ENCODE data around the gene ACSS3. TPM values are rescaled to one million over a fixed set of nuclear protein-coding genes. Genes with fewer than 3 reads are reported as not detected.

ACSS3 gene
- total RNA-seq, 2 experiments from 2014 or later, result not detected

DNA sequence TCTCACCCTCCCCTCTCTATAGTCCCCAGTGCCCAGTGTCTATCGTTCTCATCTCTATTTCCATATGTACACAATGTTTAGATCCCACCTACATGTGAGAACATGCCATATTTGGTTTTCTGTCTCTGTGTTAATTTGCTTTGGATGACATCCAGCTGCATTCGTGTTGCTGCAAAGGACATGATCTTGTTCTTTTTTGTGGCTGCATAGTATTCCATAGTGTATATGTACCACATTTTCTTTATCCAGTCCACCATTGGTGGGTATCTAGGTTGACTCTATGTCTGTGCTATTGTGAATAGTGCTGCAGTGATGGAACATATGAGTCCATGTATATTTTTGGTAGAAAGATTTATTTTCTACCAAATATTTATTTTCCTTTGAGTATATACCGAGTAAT is 45.7 kb downstream of the ACSS3 start:
- H3K9me3 Mint-ChIP-seq, result no peaks in the 10 kb centered on the region
- no peak for DNase-seq
- H3K36me3 Mint-ChIP-seq (ENCODE audit: low read depth), result no peaks in the 10 kb centered on the region
- no peak overlapping the region for H3K27ac Mint-ChIP-seq
- no peaks in the 10 kb centered on the region for H3K27me3 Mint-ChIP-seq
- no peak overlapping the region for H3K4me3 Mint-ChIP-seq
- H3K4me1 Mint-ChIP-seq, result no peaks in the 10 kb centered on the region
- ChIA-PET POLR2A (no interaction called here), CTCF (no interaction called here)

- no peaks in the 10 kb centered on the region for H3K27me3 Mint-ChIP-seq
- H3K27ac Mint-ChIP-seq, result no peak overlapping the region
- no peaks in the 10 kb centered on the region for H3K36me3 Mint-ChIP-seq (ENCODE audit: low read depth)
- no peak overlapping the region for H3K4me3 Mint-ChIP-seq
- ChIA-PET CTCF (no interaction called here), POLR2A (no interaction called here)
- no peaks in the 10 kb centered on the region for H3K4me1 Mint-ChIP-seq
- DNase-seq, result no peak
- H3K9me3 Mint-ChIP-seq, result no peaks in the 10 kb centered on the region
Observed at GRCh38 chr12:81125691-81126090, 47.8 kb downstream of the ACSS3 start.

DNA sequence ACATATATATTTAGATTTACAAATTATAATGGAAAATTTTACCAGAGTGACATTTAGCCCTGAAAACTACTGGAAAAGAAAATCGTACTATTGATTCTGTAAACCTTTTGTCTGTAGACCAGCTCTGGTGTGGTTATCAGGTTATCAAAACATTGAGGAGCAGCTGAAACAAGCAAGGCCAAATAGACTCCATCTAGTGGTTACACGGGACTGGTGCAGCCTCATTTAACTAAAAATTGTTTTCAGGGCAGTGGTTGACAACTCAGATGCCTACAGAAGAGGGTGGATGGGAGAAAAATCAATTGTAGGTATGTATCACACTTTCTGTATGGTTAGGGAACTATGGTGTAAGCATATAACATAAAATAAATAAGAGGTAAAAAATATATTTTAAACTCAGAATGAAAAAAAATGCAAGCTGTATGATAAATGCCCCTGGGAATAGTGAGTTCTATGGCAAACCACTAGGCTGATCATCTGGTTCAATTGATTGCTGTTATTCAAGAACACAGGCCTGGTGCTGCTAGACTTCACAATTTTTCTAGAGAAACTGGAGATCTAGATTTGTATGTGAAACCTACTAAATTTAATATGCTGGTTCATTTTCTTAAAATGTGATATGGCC is 51.2 kb downstream of the ACSS3 start:
- DNase-seq, result peak; percentile 13
- no peaks in the 10 kb centered on the region for H3K9me3 Mint-ChIP-seq
- H3K4me1 Mint-ChIP-seq, result no peaks in the 10 kb centered on the region
- POLR2A ChIA-PET, result no interaction called here
- no peaks in the 10 kb centered on the region for H3K36me3 Mint-ChIP-seq (ENCODE audit: low read depth)
- no peaks in the 10 kb centered on the region for H3K27me3 Mint-ChIP-seq
- no peak overlapping the region for H3K4me3 Mint-ChIP-seq
- CTCF ChIA-PET, result no interaction called here
- no peak overlapping the region for H3K27ac Mint-ChIP-seq

GRCh38 chr12:81136519-81136918 is 58.6 kb downstream of the ACSS3 start:
- DNase-seq, result no peak
- no peak overlapping the region for H3K4me3 Mint-ChIP-seq
- ChIA-PET CTCF (no interaction called here), POLR2A (no interaction called here)
- H3K9me3 Mint-ChIP-seq, result no peaks in the 10 kb centered on the region
- no peak overlapping the region for H3K27ac Mint-ChIP-seq
- no peaks in the 10 kb centered on the region for H3K27me3 Mint-ChIP-seq
- no peaks in the 10 kb centered on the region for H3K4me1 Mint-ChIP-seq
- H3K36me3 Mint-ChIP-seq (ENCODE audit: low read depth), result no peaks in the 10 kb centered on the region

DNA sequence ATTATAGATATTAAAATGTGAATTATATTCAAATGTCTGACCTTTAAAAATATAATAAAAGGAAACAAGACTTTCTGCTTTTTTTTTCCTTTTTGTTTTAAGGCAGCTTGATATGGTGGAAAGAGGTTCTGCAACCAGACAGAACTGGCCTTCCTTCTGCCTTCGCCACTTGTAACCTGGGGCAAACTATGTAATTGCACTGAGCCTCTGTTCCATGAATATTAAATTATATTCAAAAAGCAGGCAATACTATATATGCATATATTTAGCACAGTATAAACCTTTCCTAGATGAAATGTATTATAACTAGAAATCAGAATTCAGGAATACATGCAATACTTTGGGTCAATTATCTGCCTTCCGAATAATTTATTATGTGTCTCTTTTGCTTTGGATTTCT is 59.9 kb downstream of the ACSS3 start:
- ChIA-PET CTCF (no interaction called here), POLR2A (no interaction called here)
- no peaks in the 10 kb centered on the region for H3K27me3 Mint-ChIP-seq
- no peak for DNase-seq
- no peak overlapping the region for H3K27ac Mint-ChIP-seq
- no peak overlapping the region for H3K4me3 Mint-ChIP-seq
- H3K9me3 Mint-ChIP-seq, result no peaks in the 10 kb centered on the region
- no peaks in the 10 kb centered on the region for H3K4me1 Mint-ChIP-seq
- no peaks in the 10 kb centered on the region for H3K36me3 Mint-ChIP-seq (ENCODE audit: low read depth)

- DNase-seq, result no peak
- Mint-ChIP-seq H3K36me3 (ENCODE audit: low read depth) (no peaks in the 10 kb centered on the region), H3K27ac (no peak overlapping the region), H3K27me3 (no peaks in the 10 kb centered on the region), H3K4me1 (no peaks in the 10 kb centered on the region), H3K4me3 (no peak overlapping the region), H3K9me3 (no peaks in the 10 kb centered on the region)
- CTCF ChIA-PET, result no interaction called here
- POLR2A ChIA-PET, result no interaction called here
Observed at GRCh38 chr12:81141217-81141616, 63.3 kb downstream of the ACSS3 start.

DNA sequence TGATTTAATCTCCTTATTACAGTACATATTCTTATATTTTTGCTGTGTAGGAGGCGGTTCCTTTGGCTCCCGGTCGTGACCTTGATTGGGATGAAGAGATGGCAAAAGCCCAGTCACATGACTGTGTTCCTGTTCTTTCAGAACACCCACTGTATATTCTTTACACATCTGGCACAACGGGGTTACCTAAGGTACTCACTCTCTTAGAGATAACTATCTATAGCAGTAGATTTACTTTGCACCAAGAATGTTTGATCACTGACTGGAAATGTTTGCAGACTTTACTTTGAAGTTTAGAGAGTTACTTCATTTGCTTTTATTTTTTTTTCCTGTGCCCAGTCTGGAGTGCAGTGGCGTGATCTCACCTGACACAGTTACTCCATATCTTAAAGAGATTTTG is 65.2 kb downstream of the ACSS3 start:
- no peaks in the 10 kb centered on the region for H3K9me3 Mint-ChIP-seq
- H3K4me3 Mint-ChIP-seq, result no peak overlapping the region
- H3K27ac Mint-ChIP-seq, result no peak overlapping the region
- no peaks in the 10 kb centered on the region for H3K36me3 Mint-ChIP-seq (ENCODE audit: low read depth)
- no peaks in the 10 kb centered on the region for H3K27me3 Mint-ChIP-seq
- H3K4me1 Mint-ChIP-seq, result no peaks in the 10 kb centered on the region
- ChIA-PET CTCF (no interaction called here), POLR2A (no interaction called here)
- no peak for DNase-seq

DNA sequence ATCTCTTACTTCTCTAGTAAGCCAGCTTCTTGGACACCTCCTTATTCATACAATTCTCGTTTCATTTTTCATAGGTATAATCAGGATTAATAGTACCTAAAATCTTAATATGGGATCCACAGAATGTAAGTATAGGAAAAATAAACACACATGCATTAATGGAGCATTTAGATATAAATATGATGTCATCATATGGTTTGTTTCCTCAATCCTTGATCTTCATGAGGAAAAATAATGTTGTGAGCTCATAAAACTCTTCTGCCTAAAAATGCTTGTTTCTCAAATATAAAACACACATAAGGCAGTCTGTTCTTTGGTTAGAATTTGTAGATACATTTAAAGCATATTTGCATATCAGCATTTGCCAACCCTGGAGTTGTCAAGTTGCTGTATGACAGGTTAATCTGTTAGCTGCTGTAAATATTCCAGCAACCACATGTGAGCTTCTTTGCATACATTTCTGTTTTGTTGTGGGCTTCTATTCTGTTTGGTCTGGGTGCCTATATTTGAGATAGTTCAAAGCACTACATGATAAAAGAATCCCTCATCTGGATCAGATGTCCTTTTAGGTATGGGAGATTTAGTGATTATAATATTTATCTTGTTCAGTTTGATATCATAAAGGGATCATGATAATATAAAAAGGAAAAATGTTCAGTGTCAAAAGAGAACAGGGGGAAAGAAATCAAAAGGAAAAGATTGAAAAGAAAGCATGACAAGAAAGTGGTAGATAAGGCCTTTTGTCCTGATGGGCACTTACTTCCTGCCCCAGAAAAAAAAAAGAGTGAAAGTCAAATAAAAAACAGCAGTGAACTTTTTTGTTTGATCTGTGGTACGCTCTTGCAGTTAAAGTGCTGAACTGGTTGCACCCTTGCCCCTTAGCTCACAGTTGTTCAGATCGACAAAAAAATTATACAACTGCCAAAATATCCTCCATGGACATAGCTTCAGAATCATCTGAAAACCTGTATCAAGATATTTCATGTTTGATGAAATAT is 68.6 kb downstream of the ACSS3 start:
- CTCF ChIA-PET, result no interaction called here
- Mint-ChIP-seq H3K36me3 (ENCODE audit: low read depth) (no peaks in the 10 kb centered on the region), H3K4me3 (no peak overlapping the region), H3K27me3 (no peaks in the 10 kb centered on the region), H3K4me1 (no peaks in the 10 kb centered on the region), H3K9me3 (no peaks in the 10 kb centered on the region), H3K27ac (no peak overlapping the region)
- DNase-seq, result no peak
- POLR2A ChIA-PET, result no interaction called here

GRCh38 chr12:81147292-81147919 is 69.5 kb downstream of the ACSS3 start:
- no peak overlapping the region for H3K27ac Mint-ChIP-seq
- H3K27me3 Mint-ChIP-seq, result no peaks in the 10 kb centered on the region
- no peaks in the 10 kb centered on the region for H3K9me3 Mint-ChIP-seq
- ChIA-PET CTCF (no interaction called here), POLR2A (no interaction called here)
- DNase-seq, result no peak
- no peaks in the 10 kb centered on the region for H3K4me1 Mint-ChIP-seq
- H3K36me3 Mint-ChIP-seq (ENCODE audit: low read depth), result no peaks in the 10 kb centered on the region
- no peak overlapping the region for H3K4me3 Mint-ChIP-seq

DNA sequence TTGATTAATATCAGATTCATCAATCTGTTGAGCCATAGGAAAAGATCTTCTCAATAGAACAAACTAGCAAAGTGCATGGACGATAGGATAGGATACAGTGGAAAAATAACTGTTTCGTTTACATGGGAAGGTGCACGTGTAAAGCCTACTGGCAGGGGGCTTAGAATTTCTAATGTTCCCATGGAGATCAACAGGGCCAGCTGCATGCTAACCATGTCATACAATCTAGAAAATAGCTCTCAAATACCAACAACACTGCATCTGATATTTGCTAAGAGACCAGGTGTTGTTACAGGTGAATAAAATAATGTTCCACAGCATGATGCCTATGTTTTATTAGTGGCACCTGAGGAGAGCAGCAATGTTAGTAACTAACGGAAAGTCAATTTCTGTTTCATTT is 72.5 kb downstream of the ACSS3 start:
- Mint-ChIP-seq H3K4me1 (no peaks in the 10 kb centered on the region), H3K36me3 (ENCODE audit: low read depth) (no peaks in the 10 kb centered on the region), H3K27ac (no peak overlapping the region), H3K4me3 (no peak overlapping the region), H3K27me3 (no peaks in the 10 kb centered on the region), H3K9me3 (no peaks in the 10 kb centered on the region)
- DNase-seq, result no peak
- POLR2A ChIA-PET, result no interaction called here
- CTCF ChIA-PET, result no interaction called here

GRCh38 chr12:81159856-81160255 is 82.0 kb downstream of the ACSS3 start:
- Mint-ChIP-seq H3K27me3 (no peaks in the 10 kb centered on the region), H3K4me1 (no peaks in the 10 kb centered on the region), H3K27ac (no peak overlapping the region), H3K4me3 (no peak overlapping the region), H3K9me3 (no peaks in the 10 kb centered on the region), H3K36me3 (ENCODE audit: low read depth) (no peaks in the 10 kb centered on the region)
- ChIA-PET CTCF (no interaction called here), POLR2A (no interaction called here)
- DNase-seq, result no peak

DNA sequence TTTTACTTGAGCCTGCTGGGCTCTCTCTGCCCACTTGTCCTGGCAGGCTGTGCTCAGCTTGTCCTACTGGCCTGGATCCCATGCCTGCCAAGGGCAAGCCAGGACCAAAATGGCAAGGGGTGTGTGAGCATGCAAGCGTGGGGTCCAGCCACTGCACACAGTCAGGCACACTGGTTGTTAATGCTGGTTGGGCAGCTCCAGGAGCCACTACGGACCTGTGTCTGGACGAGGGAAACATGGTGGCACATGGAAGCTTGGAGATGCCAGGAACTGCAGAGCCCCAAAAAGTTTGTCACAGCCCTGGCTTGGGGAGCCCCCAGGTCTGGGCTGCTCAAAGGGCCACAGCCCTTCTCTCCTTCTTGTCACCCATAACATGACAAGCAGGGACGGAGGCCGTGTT is 83.8 kb downstream of the ACSS3 start:
- H3K4me3 Mint-ChIP-seq, result no peak overlapping the region
- POLR2A ChIA-PET, result no interaction called here
- no peak overlapping the region for H3K27ac Mint-ChIP-seq
- no peaks in the 10 kb centered on the region for H3K4me1 Mint-ChIP-seq
- CTCF ChIA-PET, result no interaction called here
- no peaks in the 10 kb centered on the region for H3K36me3 Mint-ChIP-seq (ENCODE audit: low read depth)
- no peaks in the 10 kb centered on the region for H3K9me3 Mint-ChIP-seq
- DNase-seq, result no peak
- H3K27me3 Mint-ChIP-seq, result no peaks in the 10 kb centered on the region

DNA sequence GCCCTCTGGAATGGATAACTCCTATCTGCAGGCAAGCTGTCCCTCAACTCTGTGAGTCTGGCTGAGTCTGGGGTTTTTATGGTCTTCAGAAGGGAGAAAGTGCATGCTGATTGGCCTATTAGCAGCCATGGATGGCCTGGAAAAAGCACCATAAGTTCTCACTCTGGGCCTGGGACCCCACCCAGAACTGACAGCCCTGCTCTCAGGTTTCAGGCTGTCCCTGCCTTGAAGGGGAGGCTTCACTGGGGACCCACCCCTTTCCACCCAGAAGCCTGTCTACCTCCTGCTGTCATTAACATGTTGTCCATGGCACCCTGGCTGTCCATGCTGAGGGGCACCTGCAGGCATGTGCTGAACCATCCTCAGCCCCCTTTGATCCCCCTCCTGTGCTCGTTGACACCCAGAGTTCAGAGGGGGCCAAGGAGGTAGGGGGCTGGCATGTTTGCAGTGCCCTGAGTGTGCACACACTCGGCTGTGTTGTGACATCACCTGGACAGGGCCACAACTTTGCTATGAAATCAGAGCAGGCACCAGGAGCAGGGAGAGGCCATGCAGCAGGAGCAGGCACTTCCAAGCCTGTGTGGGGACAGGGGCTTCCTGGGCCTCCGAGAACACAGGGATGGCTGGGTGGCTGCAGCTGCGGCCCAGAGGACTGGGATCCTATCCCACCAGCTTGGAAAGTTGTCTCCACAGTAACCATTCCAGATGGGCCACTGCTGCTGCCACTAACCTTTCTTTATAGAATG is 84.7 kb downstream of the ACSS3 start:
- Mint-ChIP-seq H3K27ac (no peak overlapping the region), H3K4me1 (no peaks in the 10 kb centered on the region), H3K27me3 (no peaks in the 10 kb centered on the region), H3K4me3 (no peak overlapping the region), H3K9me3 (no peaks in the 10 kb centered on the region), H3K36me3 (ENCODE audit: low read depth) (no peaks in the 10 kb centered on the region)
- CTCF ChIA-PET, result no interaction called here
- POLR2A ChIA-PET, result no interaction called here
- no peak for DNase-seq
